GM12891 (cell line): ENCODE measurements around the gene NCAPH2.

Experiments used
- POLR2A ChIP-seq: IDR thresholded peaks from 2 replicates; pipeline ENCODE4 v1.6.1; 2011; ENCODE audit warnings: low read depth, low read length, control low read depth
- POLR2AphosphoS5 ChIP-seq: IDR thresholded peaks from 2 replicates; pipeline ENCODE4 v1.6.1; 2011; ENCODE audit warnings: low read depth, low read length, control low read depth

GRCh38 chr22:50463188-50463900, 44.7 kb upstream of the NCAPH2 start:
- TF ChIP-seq POLR2AphosphoS5 (no peak), POLR2A (no peak)
